Choroid plexus epithelial cell (primary cell): Measurements from ENCODE around the gene TKFC.

Experiments used
- DNase-seq: peaks from one replicate; pipeline ENCODE4 v3.0.0-alpha.2; 2010; ENCODE audit warnings: low read depth
- H3K4me3 ChIP-seq: 2 replicates; pipeline ENCODE4 v1.5.1; 2011; ENCODE audit warnings: low read depth, mild to moderate bottlenecking, control low read depth, low read length, moderate library complexity
- TF ChIP-seq, protein P1 (sequence below): conservative IDR thresholded peaks from 2 replicates; pipeline ENCODE4 v1.5.1; 2011; ENCODE audit warnings: low read depth, mild to moderate bottlenecking, control low read depth, inconsistent platforms, low read length, moderate library complexity

The TKFC gene

DNA sequence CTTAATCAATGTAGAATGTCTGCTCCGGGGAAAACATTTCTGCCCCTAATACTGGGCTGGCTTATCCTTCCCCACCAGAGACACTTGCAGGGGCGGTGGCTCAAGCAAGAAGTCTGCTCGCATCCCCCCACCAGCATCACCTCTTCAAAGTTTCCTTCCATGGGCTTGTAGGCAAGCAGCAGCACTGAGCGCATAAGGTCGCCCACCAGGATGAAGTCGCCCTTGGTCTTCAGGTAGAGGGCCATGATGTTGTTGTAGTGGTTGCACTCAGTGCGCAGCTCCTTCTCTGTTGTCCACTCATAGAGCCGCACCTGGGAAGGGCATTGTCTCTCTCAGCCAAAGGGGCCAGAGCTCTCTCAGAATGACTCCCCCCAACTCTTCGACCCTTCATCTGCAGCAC lies 29.3 kb upstream of the TKFC start:
- TF ChIP-seq, protein P1, sequence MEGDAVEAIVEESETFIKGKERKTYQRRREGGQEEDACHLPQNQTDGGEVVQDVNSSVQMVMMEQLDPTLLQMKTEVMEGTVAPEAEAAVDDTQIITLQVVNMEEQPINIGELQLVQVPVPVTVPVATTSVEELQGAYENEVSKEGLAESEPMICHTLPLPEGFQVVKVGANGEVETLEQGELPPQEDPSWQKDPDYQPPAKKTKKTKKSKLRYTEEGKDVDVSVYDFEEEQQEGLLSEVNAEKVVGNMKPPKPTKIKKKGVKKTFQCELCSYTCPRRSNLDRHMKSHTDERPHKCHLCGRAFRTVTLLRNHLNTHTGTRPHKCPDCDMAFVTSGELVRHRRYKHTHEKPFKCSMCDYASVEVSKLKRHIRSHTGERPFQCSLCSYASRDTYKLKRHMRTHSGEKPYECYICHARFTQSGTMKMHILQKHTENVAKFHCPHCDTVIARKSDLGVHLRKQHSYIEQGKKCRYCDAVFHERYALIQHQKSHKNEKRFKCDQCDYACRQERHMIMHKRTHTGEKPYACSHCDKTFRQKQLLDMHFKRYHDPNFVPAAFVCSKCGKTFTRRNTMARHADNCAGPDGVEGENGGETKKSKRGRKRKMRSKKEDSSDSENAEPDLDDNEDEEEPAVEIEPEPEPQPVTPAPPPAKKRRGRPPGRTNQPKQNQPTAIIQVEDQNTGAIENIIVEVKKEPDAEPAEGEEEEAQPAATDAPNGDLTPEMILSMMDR, result no peak
- DNase-seq, result no peak
- no peak overlapping the region for H3K4me3 ChIP-seq

DNA sequence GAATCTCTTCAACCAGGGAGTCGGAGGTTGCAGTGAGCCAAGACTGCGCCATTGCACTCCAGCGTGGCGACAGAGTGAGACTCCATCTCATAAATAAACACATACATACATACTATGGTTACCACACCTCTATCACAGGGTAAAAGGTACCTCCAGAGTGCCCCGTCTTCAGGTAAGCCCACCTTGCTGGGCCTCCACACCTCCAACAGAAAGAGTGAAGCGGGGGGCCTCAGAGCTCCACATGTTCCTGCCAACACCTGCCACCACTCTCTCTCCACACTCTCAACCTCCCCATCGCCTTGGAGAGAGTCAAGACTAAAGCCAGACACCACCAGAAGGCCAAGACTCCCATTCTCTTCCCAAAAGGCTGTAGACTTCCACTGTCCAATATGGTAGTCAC lies 27.6 kb upstream of the TKFC start:
- no peak overlapping the region for H3K4me3 ChIP-seq
- TF ChIP-seq, protein P1, result no peak
- DNase-seq, result no peak

DNA sequence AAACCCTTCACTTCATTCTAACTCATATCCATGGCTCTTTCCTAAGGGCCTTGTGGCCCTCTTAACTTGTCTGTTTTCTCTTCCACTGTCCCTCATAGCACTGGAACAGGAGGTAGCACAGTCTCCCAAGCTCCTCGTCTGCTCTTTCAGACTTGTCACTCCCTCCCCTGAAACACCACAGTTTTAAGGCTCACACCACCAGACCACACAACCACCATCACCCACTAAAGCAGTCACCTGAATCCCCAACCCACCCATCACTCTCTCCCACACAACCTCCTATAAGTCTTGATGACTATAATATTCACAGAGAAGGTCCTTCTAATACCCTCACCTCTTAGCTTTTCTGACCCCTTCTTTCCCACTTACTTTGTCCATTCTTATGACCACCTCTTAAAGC lies 26.8 kb upstream of the TKFC start:
- TF ChIP-seq, protein P1, result no peak
- no peak overlapping the region for H3K4me3 ChIP-seq
- DNase-seq, result no peak

DNA sequence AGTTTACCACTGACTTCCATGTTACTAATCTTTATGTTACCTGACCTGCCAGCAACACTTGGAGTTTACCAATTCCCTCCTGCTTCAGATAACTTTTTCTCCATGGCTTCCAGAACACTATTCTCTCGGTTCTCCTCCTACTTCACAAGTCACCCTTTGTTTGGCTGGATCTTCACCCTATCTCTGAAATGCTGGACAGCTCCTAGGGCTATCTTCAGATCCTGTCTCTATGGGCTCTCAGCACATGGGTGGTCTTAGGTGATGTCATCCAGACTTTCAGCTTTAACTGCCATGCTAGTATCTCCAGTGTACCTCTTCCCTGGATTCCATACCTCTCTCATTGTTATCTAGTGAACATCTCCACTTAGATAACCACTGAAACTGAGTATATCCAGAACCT lies 25.7 kb upstream of the TKFC start:
- TF ChIP-seq, protein P1, result no peak
- no peak for DNase-seq
- no peak overlapping the region for H3K4me3 ChIP-seq

DNA sequence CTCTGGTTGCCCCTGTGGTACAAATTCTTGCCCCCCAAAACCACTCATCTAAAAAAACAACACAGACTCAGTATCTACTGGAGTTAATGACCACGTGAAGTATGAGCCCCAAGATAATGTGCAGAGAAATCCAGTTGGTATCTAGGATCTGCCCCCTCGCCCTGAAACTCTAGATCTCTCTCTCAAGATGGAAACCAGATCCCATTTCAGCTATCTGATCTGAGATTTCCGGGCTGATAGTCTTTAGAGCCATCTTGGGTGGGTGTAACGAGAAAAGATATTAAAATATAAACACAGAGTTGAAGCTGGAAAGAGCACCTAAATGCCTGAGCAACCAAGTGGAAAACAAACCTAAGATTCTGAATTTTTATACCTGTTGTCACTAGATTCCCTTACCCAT lies 23.9 kb upstream of the TKFC start:
- DNase-seq, result no peak
- TF ChIP-seq, protein P1, result no peak
- no peak overlapping the region for H3K4me3 ChIP-seq

DNA sequence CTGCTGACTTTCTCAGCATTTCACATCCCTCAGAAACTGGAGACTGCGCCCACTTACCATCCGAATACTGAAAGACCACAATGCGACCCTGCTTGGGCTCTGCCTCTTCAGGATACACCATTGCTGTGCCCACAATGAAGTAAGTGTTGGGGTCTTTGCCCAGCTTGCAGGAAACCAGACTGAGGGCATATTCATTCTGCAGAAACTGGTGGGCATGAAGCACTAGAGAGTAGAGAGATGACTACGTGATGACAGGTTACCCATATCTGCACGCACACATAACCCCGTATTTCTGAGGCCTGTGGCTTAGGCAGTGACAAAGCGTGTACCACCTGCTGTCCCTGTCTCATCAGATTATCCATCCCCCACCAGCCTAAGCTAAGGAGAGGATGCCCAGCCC lies 23.3 kb upstream of the TKFC start:
- TF ChIP-seq, protein P1, result no peak
- DNase-seq, result no peak
- H3K4me3 ChIP-seq, result no peak overlapping the region

DNA sequence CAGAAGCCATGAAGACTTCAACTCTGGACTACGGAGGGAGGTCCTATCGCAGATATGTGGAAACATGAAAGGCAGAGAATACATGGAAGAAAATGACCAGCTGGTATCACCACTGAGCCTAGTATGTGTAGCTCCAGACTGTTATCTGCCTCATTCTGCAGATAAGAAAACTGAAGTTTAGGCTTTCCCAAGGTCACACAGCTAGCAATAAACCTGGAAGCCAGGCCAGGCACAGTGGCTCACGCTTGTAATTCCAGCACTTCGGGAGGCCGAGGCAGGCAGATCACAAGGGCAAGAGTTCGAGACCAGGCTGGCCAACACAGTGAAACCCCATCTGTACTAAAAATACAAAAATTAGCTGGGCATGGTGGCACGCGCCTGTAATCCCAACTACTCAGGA lies 22.3 kb upstream of the TKFC start:
- TF ChIP-seq, protein P1, result no peak
- DNase-seq, result no peak
- no peak overlapping the region for H3K4me3 ChIP-seq
